Measurements from ENCODE around the gene ROBO2. TPM values are rescaled to one million over a fixed set of nuclear protein-coding genes. Genes with fewer than 3 reads are reported as not detected.

ROBO2 gene
- polyA plus RNA-seq, 1 of the 3 experiments (the other 2 are of a cell fraction) = not detected

- TF ChIP-seq MXI1 (IDR thresholded peaks at IDR 0.05; ENCODE audit: low read depth, low read length) = no peak
- no peak for TF ChIP-seq ELF1 (IDR thresholded peaks at IDR 0.05)
- TF ChIP-seq NFIC (IDR thresholded peaks at IDR 0.05; ENCODE audit: borderline replicate concordance) = no peak
- TF ChIP-seq, protein P1, sequence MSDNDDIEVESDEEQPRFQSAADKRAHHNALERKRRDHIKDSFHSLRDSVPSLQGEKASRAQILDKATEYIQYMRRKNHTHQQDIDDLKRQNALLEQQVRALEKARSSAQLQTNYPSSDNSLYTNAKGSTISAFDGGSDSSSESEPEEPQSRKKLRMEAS (IDR thresholded peaks at IDR 0.05; ENCODE audit: low read depth) = no peak
- no peak for TF ChIP-seq GABPA (IDR thresholded peaks at IDR 0.05; ENCODE audit: low read depth)
- no peak for TF ChIP-seq FOSL2 (IDR thresholded peaks at IDR 0.05; ENCODE audit: borderline replicate concordance, low read depth)
- TF ChIP-seq PBX3 (IDR thresholded peaks at IDR 0.05) = no peak
- no peaks in the 10 kb centered on the region for H3K79me2 ChIP-seq (ENCODE audit: insufficient read depth)
- H3K9ac ChIP-seq = no peak overlapping the region
- H4K20me1 ChIP-seq (ENCODE audit: insufficient read depth) = no peaks in the 10 kb centered on the region
- ChIA-PET POLR2A (no interaction called here), CTCF (no interaction called here)
- H2AFZ ChIP-seq (ENCODE audit: low read depth) = no peak overlapping the region
- no peaks in the 10 kb centered on the region; a peak in 1 of 4 replicates for H3K4me1 ChIP-seq (ENCODE audit: control insufficient read depth in 1 of 2, insufficient read depth in 2 of 2, low read depth in 1 of 2, low read length in 1 of 2)
- H3F3A ChIP-seq (replicated peaks; ENCODE audit: insufficient read depth) = no peaks in the 10 kb centered on the region
- WGBS (ENCODE audit: low lambda C conversion rate) = 62% methylated on average over 3 of the region's 3 CpGs
- H3K27ac ChIP-seq (ENCODE audit: low read depth in 2 of 2, low read length in 1 of 2) = no peak overlapping the region
- DNase-seq = no peak
- H3K4me2 ChIP-seq = no peak overlapping the region
- no peaks in the 10 kb centered on the region for H3K9me2 ChIP-seq
- no peaks in the 10 kb centered on the region for H3K36me3 ChIP-seq (replicated peaks in 1 of 2; ENCODE audit: control insufficient read depth in 1 of 2, insufficient read depth in 2 of 2, low read length in 1 of 2)
- no peaks in the 10 kb centered on the region for H3K27me3 ChIP-seq (ENCODE audit: insufficient read depth)
- no peak overlapping the region for H3K4me3 ChIP-seq (ENCODE audit: low read depth in 2 of 2, low read length in 1 of 2)
- H3K9me3 ChIP-seq = no peaks in the 10 kb centered on the region
Measured at GRCh38 chr3:77380136-77380535, 340.2 kb downstream of the ROBO2 start.

DNA sequence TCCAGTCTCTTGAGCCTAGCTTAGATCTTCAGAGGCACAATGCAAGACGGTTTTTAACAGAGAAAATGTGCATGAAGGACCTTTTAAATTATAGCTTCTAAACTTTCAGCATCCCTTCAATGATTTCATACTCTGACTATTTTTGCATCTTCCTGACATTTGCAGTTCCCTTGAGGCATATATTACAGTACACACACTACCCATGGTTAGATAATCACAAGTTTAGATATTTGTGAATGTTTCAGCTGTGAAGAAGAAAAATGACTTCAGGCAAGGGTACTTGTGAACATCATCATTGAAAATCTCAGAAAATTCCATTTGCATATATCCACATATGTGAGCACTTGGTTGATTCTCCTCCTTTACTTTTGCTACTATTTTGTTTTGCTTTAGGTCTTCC is 341.5 kb downstream of the ROBO2 start:
- ChIA-PET POLR2A (no interaction called here), CTCF (no interaction called here)
- Histone ChIP-seq H3K27ac (ENCODE audit: low read depth in 2 of 2, low read length in 1 of 2) (no peak overlapping the region), H3K9me2 (no peaks in the 10 kb centered on the region), H3K27me3 (ENCODE audit: insufficient read depth) (no peaks in the 10 kb centered on the region), H3F3A (replicated peaks; ENCODE audit: insufficient read depth) (no peaks in the 10 kb centered on the region), H3K9me3 (no peaks in the 10 kb centered on the region), H3K4me1 (ENCODE audit: control insufficient read depth in 1 of 2, insufficient read depth in 2 of 2, low read depth in 1 of 2, low read length in 1 of 2) (no peaks in the 10 kb centered on the region; a peak in 1 of 4 replicates), H4K20me1 (ENCODE audit: insufficient read depth) (no peaks in the 10 kb centered on the region), H3K36me3 (replicated peaks in 1 of 2; ENCODE audit: control insufficient read depth in 1 of 2, insufficient read depth in 2 of 2, low read length in 1 of 2) (no peaks in the 10 kb centered on the region), H3K4me2 (no peak overlapping the region), H3K79me2 (ENCODE audit: insufficient read depth) (no peaks in the 10 kb centered on the region), H3K4me3 (ENCODE audit: low read depth in 2 of 2, low read length in 1 of 2) (no peak overlapping the region), H3K9ac (no peak overlapping the region), H2AFZ (ENCODE audit: low read depth) (no peak overlapping the region)
- no peak for DNase-seq
- TF ChIP-seq REST (IDR thresholded peaks at IDR 0.05; ENCODE audit: low read depth, low read length) = no peak
- TF ChIP-seq ZBTB33 (IDR thresholded peaks at IDR 0.05; ENCODE audit: borderline replicate concordance, low read depth) = no peak
- TF ChIP-seq SIN3A (IDR thresholded peaks at IDR 0.05; ENCODE audit: borderline replicate concordance, low read depth, low read length) = no peak
- no peak for TF ChIP-seq ELF1 (IDR thresholded peaks at IDR 0.05)
- TF ChIP-seq TCF12 (IDR thresholded peaks at IDR 0.05) = no peak
- no peak for TF ChIP-seq YY1 (IDR thresholded peaks at IDR 0.05; ENCODE audit: low read depth)
- TF ChIP-seq RAD21 (IDR thresholded peaks at IDR 0.05; ENCODE audit: low read length) = no peak
- TF ChIP-seq, protein P2, sequence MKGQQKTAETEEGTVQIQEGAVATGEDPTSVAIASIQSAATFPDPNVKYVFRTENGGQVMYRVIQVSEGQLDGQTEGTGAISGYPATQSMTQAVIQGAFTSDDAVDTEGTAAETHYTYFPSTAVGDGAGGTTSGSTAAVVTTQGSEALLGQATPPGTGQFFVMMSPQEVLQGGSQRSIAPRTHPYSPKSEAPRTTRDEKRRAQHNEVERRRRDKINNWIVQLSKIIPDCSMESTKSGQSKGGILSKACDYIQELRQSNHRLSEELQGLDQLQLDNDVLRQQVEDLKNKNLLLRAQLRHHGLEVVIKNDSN (IDR thresholded peaks at IDR 0.05; ENCODE audit: borderline replicate concordance, low read depth) = no peak
- 0% methylated on average over 1 of the region's 1 CpG for WGBS (ENCODE audit: low lambda C conversion rate)

Data from SK-N-SH (cell line).